SK-N-SH (cell line): ENCODE results near the gene MFN1.

Source experiments
- EP300 ChIP-seq, 2 experiments: IDR thresholded peaks; 2 replicates each; pipeline versions ENCODE4 v1.4.0 to v1.6.1; 2012; ENCODE audit warnings: borderline replicate concordance in 1 of 2, low read depth in 1 of 2, low read length in 1 of 2
- MXI1 ChIP-seq: IDR thresholded peaks from 2 replicates; pipeline ENCODE4 v1.6.1; 2012; ENCODE audit warnings: mild to moderate bottlenecking, low read depth, low read length, improper control_type of control experiment
- RFX5 ChIP-seq: IDR thresholded peaks from 2 replicates; pipeline ENCODE4 v1.6.1; 2012; ENCODE audit warnings: mild to moderate bottlenecking, improper control_type of control experiment, low read length
- SMC3 ChIP-seq: IDR thresholded peaks from 2 replicates; pipeline ENCODE4 v1.6.1; 2012; ENCODE audit warnings: low read depth, low read length, improper control_type of control experiment
- TAF1 ChIP-seq: IDR thresholded peaks from 2 replicates; pipeline ENCODE4 v1.6.1; 2012; ENCODE audit warnings: low read depth, mild to moderate bottlenecking, low read length, moderate library complexity, borderline replicate concordance
- YY1 ChIP-seq: IDR thresholded peaks from 2 replicates; pipeline ENCODE4 v1.4.0; 2012; ENCODE audit warnings: low read depth, mild to moderate bottlenecking
- TF ChIP-seq, protein P1 (sequence below): fragments of 200-600 bp; sonication (generic); IDR thresholded peaks from 2 replicates; pipeline ENCODE4 v1.6.1; 2017; ENCODE audit warnings: antibody characterized with exemption, mild to moderate bottlenecking, moderate library complexity
- TF ChIP-seq, protein P2 (sequence below): IDR thresholded peaks from 2 replicates; pipeline ENCODE4 v1.6.1; 2012; ENCODE audit warnings: mild to moderate bottlenecking, low read depth, low read length, moderate library complexity

DNA sequence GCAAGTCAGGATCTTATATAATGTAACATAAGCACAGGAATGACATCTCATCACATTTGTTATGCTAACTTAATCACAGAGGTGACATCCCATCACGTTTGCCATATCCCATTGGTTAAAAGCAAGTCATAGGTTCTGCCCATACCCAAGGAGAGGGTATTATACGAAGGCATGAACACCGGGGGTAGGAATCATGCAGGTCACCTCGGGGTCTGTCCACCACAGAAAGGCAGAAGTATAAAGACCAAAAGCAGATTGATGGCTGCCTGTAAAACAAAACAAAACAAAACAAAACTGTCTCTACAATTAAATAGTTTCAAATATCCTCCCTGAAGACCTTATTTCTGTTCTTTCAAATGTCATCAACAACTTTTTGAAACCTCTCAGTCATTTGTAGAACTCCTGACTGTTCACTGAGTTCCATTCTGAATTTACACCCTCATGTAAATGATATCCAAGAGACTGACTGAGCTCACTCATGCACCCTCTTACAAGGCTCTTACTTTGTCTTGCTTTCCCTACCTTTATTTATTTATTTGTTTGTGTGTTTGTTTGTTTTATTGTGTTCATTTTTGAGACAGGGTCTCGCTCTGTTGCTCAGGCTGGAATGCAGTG, 47.4 kb upstream of the MFN1 start:
- TF ChIP-seq MXI1 (no peak), EP300 (IDR thresholded peaks at IDR 0.05; ENCODE audit: borderline replicate concordance in 1 of 2, low read depth in 1 of 2, low read length in 1 of 2) (no peak), YY1 (no peak), SMC3 (no peak), TAF1 (no peak), RFX5 (no peak)
- TF ChIP-seq, protein P1, sequence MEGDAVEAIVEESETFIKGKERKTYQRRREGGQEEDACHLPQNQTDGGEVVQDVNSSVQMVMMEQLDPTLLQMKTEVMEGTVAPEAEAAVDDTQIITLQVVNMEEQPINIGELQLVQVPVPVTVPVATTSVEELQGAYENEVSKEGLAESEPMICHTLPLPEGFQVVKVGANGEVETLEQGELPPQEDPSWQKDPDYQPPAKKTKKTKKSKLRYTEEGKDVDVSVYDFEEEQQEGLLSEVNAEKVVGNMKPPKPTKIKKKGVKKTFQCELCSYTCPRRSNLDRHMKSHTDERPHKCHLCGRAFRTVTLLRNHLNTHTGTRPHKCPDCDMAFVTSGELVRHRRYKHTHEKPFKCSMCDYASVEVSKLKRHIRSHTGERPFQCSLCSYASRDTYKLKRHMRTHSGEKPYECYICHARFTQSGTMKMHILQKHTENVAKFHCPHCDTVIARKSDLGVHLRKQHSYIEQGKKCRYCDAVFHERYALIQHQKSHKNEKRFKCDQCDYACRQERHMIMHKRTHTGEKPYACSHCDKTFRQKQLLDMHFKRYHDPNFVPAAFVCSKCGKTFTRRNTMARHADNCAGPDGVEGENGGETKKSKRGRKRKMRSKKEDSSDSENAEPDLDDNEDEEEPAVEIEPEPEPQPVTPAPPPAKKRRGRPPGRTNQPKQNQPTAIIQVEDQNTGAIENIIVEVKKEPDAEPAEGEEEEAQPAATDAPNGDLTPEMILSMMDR, result no peak
- TF ChIP-seq, protein P2, sequence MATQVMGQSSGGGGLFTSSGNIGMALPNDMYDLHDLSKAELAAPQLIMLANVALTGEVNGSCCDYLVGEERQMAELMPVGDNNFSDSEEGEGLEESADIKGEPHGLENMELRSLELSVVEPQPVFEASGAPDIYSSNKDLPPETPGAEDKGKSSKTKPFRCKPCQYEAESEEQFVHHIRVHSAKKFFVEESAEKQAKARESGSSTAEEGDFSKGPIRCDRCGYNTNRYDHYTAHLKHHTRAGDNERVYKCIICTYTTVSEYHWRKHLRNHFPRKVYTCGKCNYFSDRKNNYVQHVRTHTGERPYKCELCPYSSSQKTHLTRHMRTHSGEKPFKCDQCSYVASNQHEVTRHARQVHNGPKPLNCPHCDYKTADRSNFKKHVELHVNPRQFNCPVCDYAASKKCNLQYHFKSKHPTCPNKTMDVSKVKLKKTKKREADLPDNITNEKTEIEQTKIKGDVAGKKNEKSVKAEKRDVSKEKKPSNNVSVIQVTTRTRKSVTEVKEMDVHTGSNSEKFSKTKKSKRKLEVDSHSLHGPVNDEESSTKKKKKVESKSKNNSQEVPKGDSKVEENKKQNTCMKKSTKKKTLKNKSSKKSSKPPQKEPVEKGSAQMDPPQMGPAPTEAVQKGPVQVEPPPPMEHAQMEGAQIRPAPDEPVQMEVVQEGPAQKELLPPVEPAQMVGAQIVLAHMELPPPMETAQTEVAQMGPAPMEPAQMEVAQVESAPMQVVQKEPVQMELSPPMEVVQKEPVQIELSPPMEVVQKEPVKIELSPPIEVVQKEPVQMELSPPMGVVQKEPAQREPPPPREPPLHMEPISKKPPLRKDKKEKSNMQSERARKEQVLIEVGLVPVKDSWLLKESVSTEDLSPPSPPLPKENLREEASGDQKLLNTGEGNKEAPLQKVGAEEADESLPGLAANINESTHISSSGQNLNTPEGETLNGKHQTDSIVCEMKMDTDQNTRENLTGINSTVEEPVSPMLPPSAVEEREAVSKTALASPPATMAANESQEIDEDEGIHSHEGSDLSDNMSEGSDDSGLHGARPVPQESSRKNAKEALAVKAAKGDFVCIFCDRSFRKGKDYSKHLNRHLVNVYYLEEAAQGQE, result no peak
